Measurements from ENCODE around the gene COA7. TPM values are rescaled to one million over a fixed set of nuclear protein-coding genes. Genes with fewer than 3 reads are reported as not detected.

Gene COA7
- total RNA-seq, 1 experiment from 2014 or later: 13.0 TPM

- POLR2A ChIA-PET (ENCODE audit: unreplicated experiment): no interaction called here
Observed at GRCh38 chr1:52657702-52658101, 40.4 kb downstream of the COA7 start.

GRCh38 chr1:52654063-52654462, 44.1 kb downstream of the COA7 start:
- H2AFZ ChIP-seq (ENCODE audit: low read length): no peak overlapping the region
- H3K9ac ChIP-seq (ENCODE audit: low read length): no peak overlapping the region
- intact Hi-C loops (cut with micrococcal nuclease): no loop called here
- no peaks in the 10 kb centered on the region for H3K79me2 ChIP-seq (ENCODE audit: low read length)
- ATAC-seq: no peak
- no peaks in the 10 kb centered on the region for H3K9me2 ChIP-seq (replicated peaks; ENCODE audit: low read length)
- peaks cover 7% of the 10 kb centered on the region for H3K4me1 ChIP-seq (ENCODE audit: insufficient read depth, low read length)
- BruUV-seq (replicated peaks): no TSS peak
- CTCF ChIA-PET: no interaction called here
- no peaks in the 10 kb centered on the region for H4K20me1 ChIP-seq (ENCODE audit: low read length)
- no peaks in the 10 kb centered on the region for H3F3A ChIP-seq (ENCODE audit: low read length, unreplicated experiment)
- H3K36me3 ChIP-seq (ENCODE audit: low read depth, low read length): no peaks in the 10 kb centered on the region
- no peaks in the 10 kb centered on the region for H3K9me3 ChIP-seq (ENCODE audit: low read length)
- POLR2A ChIA-PET (ENCODE audit: unreplicated experiment): no interaction called here
- no peak overlapping the region for H3K4me3 ChIP-seq (ENCODE audit: low read length)
- H3K27me3 ChIP-seq (ENCODE audit: low read length): no peaks in the 10 kb centered on the region
- DNase-seq: no peak
- H3K27ac ChIP-seq (ENCODE audit: low read length): no peak overlapping the region
- TF ChIP-seq EZH2 (IDR thresholded peaks at IDR 0.05; ENCODE audit: low read length, unreplicated experiment) (no peak), EZH2phosphoT487 (IDR thresholded peaks at IDR 0.05; ENCODE audit: borderline replicate concordance, low read length) (no peak), CTCF (conservative IDR thresholded peaks at IDR 0.05; ENCODE audit: low read depth, low read length) (no peak)
- H3K4me2 ChIP-seq (ENCODE audit: low read length): no peak overlapping the region

More at GRCh38 chr1:52657702-52658101, 40.4 kb downstream of the COA7 start:
- TF ChIP-seq CTCF (conservative IDR thresholded peaks at IDR 0.05; ENCODE audit: low read depth, low read length) (no peak), EZH2 (IDR thresholded peaks at IDR 0.05; ENCODE audit: low read length, unreplicated experiment) (no peak), EZH2phosphoT487 (IDR thresholded peaks at IDR 0.05; ENCODE audit: borderline replicate concordance, low read length) (no peak)
- Histone ChIP-seq H3K27ac (ENCODE audit: low read length) (no peak overlapping the region), H3K9me2 (replicated peaks; ENCODE audit: low read length) (no peaks in the 10 kb centered on the region), H2AFZ (ENCODE audit: low read length) (no peak overlapping the region), H3K79me2 (ENCODE audit: low read length) (no peaks in the 10 kb centered on the region), H3K9ac (ENCODE audit: low read length) (no peak overlapping the region), H3K4me1 (ENCODE audit: insufficient read depth, low read length) (peaks cover 20% of the 10 kb centered on the region), H3K27me3 (ENCODE audit: low read length) (no peaks in the 10 kb centered on the region), H4K20me1 (ENCODE audit: low read length) (no peaks in the 10 kb centered on the region), H3K36me3 (ENCODE audit: low read depth, low read length) (no peaks in the 10 kb centered on the region), H3K4me3 (ENCODE audit: low read length) (no peak overlapping the region), H3K4me2 (ENCODE audit: low read length) (no peak overlapping the region), H3K9me3 (ENCODE audit: low read length) (no peaks in the 10 kb centered on the region), H3F3A (ENCODE audit: low read length, unreplicated experiment) (no peaks in the 10 kb centered on the region)
- BruUV-seq (replicated peaks): no TSS peak
- intact Hi-C loops (cut with micrococcal nuclease): no loop called here
- ATAC-seq (no peak), DNase-seq (no peak)
- CTCF ChIA-PET: no interaction called here

GRCh38 chr1:52653207-52653849, 44.8 kb downstream of the COA7 start:
- intact Hi-C loops (cut with micrococcal nuclease): no loop called here
- H3K9me3 ChIP-seq (ENCODE audit: low read length): no peaks in the 10 kb centered on the region
- ATAC-seq: no peak
- TF ChIP-seq CTCF (conservative IDR thresholded peaks at IDR 0.05; ENCODE audit: low read depth, low read length): no peak
- TF ChIP-seq EZH2phosphoT487 (IDR thresholded peaks at IDR 0.05; ENCODE audit: borderline replicate concordance, low read length): no peak
- TF ChIP-seq EZH2 (IDR thresholded peaks at IDR 0.05; ENCODE audit: low read length, unreplicated experiment): no peak
- no peaks in the 10 kb centered on the region for H3K79me2 ChIP-seq (ENCODE audit: low read length)
- ChIA-PET POLR2A (ENCODE audit: unreplicated experiment) (no interaction called here), CTCF (no interaction called here)
- no peak overlapping the region for H3K4me3 ChIP-seq (ENCODE audit: low read length)
- no peaks in the 10 kb centered on the region for H3K9me2 ChIP-seq (replicated peaks; ENCODE audit: low read length)
- no peaks in the 10 kb centered on the region for H3K27me3 ChIP-seq (ENCODE audit: low read length)
- no peak overlapping the region for H2AFZ ChIP-seq (ENCODE audit: low read length)
- H3K27ac ChIP-seq (ENCODE audit: low read length): no peak overlapping the region
- no peak overlapping the region for H3K4me2 ChIP-seq (ENCODE audit: low read length)
- H3K9ac ChIP-seq (ENCODE audit: low read length): no peak overlapping the region
- BruUV-seq (replicated peaks): no TSS peak
- H3F3A ChIP-seq (ENCODE audit: low read length, unreplicated experiment): no peaks in the 10 kb centered on the region
- no peaks in the 10 kb centered on the region for H3K36me3 ChIP-seq (ENCODE audit: low read depth, low read length)
- no peak for DNase-seq
- no peaks in the 10 kb centered on the region for H3K4me1 ChIP-seq (ENCODE audit: insufficient read depth, low read length)
- no peaks in the 10 kb centered on the region for H4K20me1 ChIP-seq (ENCODE audit: low read length)
